Eye (tissue), 1 donor: ENCODE results near the gene POLR2J.

ENCODE experiments used
- DNase-seq: peaks from one replicate; pipeline ENCODE4 v3.0.0-alpha.2; 2015

The POLR2J gene

DNA sequence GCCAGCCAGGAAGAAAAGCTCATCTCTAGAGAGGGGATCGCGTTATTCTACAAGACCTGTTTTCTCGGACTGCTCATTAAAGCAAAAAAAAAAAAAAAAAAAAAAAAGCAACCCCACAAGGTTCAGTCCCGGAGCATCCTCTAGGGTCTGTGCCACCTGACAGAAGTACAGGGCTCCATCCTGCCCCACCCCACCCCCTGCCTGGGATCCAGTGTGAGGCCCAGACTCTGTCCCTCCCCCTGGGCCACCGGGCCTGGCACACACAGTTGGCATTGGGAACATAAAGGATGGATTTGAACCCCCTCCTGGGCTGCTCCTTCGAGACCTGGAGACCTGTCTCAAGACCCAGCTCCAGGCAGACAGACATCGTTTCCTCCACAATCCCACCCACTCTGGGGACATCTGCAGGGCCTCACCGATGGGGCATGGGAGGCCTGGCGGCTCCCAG lies 44.7 kb downstream of the POLR2J start:
- DNase-seq = no peak

DNA sequence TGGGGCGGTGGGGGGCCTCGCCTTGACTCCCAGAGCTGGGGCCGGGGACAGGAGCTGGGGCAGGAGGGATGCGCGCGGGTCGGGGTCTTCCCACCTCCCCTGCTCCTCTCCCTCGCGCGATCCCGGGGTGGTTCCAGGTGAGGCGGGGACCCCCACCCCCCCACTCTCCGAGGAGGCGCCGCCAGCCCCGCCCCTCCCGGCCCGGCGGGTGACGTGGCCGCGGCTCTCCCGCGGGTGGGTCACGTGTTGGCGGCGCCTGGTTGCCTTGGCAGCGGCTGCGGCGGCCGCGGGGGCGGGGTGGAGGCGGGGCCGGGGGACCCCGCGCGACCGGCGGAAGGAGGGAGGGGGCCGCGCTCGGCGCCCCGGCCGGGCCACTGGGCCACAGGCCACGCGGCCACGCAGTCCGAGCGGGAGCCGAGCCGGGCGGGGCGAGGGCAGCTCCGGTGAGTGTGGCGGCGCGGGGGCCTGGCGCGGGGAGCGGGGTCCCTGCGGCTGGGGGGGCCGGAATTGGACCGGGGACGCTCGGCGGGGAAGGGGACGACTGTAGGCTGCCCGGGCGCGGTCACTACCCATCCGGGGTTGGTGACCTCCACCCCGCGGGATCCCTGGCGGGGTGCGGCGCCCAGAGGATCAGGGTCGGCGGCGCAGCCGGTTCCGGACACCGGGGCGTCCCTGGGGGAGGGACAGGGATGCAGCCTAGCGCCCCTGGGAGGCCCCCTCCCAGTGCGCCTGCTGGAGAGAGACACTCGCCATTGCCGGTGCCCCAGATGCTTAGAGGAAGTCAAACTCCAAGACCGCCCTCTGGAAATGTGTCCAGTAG lies 45.3 kb downstream of the POLR2J start, which contains the start of gene ORAI2:
ORAI2 (plus strand) TSS at position 357 of the 820 bp plus-strand sequence. CDS start 5,382 bp downstream, outside the sequence.
- DNase-seq = peak; percentile 84

DNA sequence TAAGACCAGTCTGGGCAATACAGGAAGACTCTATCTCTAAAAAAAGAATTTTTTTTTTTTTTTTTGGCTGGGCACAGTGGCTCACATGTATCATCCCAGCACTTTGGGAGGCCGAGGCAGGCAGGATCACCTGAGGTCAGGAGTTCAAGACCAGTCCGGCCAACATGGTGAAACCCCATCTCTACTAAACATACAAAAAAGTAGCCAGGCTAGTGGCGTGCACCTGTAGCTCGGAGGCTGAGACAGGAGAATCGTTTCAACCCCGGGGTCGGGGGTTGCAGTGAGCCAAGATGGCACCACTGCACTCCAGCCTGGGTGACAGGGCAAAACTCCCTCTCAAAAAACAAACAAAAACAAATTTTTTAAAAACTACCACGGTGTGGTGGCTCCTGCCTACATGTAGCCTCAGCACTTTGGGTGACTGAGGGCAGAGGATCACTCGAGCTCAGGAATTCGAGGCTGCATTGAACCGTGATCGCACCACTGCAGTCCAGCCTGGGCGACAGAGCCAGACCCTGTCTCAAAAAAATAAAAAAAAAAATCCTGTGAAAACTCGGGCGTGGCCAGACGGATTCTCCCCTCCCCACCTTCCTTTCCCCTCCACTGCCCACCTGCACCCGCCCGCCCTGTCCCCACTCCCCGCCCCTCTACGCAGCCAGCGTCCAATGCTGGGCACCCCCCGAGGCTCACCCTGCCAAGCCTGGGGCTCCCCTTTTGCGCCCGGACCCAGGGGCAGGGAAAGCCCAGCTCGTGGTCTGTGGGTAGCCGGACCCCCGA lies 46.1 kb downstream of the POLR2J start:
- no peak for DNase-seq

DNA sequence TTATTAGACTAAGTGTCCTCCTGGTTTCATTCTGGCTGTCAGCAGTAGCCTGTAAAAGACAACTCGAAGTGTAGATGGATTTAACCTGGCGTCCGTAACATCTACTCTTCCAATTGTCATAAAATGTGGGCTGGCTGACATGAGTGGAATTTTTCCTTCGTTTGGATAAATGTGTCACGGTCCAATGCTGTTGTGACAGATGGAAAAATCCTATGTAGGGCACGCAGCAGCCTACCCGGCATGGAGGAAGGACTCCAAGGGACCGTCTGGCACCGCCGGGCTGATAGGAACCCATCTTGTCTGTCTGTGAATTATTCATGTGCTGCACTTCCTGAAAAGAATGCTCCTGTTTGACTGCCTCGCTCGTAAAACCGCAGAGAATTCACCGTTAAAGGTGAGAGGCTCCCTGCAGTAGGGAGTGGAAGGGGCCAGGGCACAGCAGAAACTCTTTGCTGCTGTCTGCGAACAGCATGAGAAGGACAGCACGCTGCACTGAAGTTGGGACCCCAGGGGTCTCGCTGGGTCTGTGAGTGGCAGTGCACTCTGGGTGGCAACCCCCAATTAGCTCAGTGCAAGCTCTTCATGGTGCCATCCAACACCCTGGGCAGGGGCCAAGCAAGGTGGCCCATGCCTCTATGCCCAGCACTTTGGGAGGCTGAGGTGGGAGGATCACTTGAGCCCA lies 47.0 kb downstream of the POLR2J start:
- DNase-seq = peak; percentile 83

DNA sequence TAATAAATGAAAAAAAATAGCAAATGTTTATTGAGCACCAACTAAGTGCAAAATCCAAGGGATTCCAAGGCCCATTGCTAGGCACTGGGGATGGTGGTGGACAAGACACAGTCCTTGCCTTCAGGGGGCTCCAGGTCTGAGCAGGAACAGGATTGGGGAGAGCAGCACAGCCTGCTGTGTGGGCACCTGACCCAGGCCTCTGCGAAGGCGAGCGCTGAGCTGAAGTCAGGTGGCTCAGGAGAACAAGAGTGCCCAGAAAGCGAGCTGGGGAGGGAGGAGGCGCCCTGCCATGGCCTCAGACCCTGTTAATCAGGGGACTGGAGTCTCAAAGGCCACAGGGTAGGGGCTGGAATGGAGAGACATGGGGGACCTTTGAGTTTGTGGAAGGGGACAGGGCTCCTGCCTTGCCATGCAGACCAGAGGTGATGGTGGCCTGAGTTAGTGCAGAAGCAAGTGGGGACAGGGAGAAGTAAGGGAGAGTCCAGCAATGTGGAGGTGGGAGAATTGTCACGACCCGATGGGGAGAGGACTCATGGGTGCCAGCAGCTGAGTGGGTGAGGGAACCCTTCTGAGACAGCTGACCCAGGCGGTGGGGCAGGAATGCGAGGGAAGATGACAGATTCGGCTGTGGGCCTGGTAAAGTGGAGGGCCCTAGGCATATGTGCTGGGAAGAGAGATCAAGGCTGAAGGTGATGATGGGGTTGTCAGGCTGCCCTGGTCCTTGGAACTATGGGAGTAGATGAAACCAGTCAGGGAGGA lies 49.4 kb downstream of the POLR2J start:
- no peak for DNase-seq

DNA sequence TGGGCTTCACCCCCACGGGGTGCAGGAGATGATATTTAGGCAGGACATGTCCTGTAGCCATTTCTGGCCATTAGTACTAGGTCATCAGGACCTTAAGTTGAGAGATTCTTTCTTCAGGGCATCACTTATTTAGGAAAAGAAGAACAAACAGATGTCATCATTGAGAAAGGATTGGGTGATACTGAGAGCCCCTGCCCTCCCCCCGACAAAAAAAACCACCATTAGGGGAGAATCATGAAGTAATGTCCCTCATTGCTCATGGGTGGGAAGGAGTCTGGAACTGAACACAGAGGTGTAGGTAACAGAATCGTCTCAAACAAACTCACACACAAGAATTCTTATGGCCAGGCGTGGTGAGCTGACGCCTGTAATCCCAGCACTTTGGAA lies 51.7 kb downstream of the POLR2J start:
- DNase-seq = no peak

DNA sequence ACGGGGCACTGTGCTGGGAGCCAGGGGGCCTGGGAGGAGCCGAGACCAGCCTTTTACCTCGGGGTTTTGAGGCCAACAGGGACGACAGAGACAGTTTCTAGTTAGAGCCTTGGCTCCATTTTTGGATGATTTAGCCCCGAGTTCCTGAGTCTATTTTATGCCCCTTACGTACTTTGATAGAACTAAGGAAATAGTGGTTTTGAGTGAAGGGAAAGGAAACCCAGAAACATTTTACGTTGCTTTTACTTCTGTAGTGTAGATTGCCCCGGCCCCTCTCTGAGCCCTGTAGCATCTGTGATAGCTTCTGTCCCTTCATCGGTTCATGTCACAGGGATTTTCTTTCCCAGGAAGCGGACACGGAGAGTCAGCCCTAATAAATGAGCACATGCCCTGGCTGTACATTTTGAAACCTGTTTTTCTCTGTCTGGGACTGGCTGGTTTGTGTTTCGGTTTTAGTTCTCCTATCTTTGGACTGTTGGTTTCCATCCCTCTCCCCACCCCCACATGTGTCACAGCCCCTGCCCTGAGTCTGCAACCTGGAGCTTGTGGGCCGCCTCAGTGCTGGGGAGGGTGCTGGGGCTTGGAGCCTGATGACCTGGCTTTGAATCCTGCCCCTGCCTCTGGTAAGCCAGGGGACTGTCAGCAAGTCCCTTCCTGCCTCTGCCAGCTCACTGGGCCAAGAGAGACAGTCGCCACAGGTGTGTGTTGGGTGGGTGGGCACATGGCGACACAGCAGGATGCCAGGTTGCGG lies 52.3 kb downstream of the POLR2J start:
- no peak for DNase-seq

DNA sequence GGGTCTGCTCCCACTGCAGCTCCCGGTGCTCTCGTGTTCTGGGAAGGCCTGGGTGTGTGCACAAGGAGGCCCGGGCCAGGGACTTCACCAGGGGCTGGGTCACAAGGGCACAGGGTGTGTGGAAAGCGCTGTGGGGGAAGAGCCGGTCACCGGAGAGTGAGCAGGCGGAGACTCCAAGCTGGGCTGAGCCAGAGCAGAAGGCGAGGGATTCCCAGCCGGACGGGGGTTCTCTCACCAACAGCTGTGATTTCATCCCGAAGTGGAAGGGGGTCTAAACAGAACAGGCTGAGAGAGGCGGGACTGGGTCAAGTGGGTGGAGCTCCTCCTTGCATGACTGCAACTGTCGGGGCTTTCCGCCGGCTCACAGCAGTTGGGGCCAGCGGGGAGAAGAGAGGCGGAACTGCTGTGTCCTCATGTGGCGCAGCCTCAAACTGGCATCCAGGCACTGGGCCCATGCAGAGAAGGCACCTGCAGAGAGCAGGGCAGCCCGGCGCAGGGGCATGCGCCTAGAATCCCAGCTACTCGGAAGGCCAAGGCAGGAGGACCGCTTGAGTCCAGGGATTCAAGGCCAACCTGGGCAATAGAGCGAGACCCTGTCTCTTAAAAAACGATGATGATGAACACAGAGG lies 53.0 kb downstream of the POLR2J start:
- DNase-seq = peak; percentile 78

DNA sequence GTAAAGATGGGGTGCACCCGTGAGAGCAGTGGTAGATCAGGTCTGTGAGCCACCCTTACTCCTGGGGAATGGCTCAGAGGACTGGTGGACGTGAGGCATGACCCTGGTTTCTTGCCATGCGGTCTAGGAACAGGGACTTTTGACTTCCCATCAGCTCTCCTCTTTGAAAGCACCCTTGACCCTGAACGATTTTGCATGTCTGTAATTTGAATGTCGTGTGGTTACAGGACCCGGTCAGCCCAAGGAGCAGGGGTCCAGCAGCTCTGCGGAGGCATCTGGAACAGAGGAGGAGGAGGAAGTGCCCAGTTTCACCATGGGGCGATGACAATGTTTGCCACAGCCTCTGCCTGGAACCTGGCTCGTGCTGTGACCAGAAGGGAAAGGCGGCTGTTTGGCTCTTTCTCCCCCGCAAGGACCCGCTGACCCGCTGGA lies 53.9 kb downstream of the POLR2J start:
- no peak for DNase-seq

DNA sequence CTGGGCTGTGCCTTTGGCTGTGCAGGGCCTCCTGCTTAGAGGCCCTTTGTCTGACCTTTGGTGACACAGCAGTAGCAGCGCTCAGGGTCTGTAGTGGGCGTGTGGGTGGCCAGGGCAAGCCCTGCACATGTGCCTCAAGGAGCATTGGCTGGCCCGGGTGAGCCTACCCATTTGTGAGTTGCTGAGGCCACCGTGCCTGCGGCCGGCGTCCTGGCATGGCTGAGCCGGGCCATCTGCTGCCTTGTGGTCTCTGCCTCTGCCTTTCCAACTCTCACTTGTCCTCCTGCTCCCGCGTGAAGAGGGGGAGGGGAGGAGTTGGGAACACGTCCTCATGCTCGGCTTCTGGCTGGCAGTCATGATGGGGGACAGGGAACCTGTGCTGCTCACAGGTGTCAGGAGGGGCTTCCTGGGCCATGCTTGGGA lies 54.6 kb downstream of the POLR2J start:
- DNase-seq = peak; percentile 72
